Superior temporal gyrus (tissue), 1 donor: ENCODE measurements around the gene GRIA2.
A peak's percentile ranks its signal among the peaks of the same experiment; 100 is the strongest.
"Not testable (repeated sequence)": the region's sequence is repeated elsewhere in the genome, so short reads cannot be mapped to it uniquely, and the experiment has no call there.

Source experiments
- DNase-seq: peaks from one replicate; pipeline ENCODE4 v3.0.0-alpha.2; 2016; ENCODE audit errors: extremely low spot score

Gene GRIA2

GRCh38 chr4:157220371-157220881, at the start of gene GRIA2:
Gene GRIA2 (plus strand): TSS chr4:157220728. CDS start chr4:157221043, 315 bp downstream.
- peak; percentile 81 for DNase-seq

GRCh38 chr4:157172011-157172410, 48.5 kb upstream of the GRIA2 start:
- DNase-seq: no peak

GRCh38 chr4:157180268-157180667, 40.3 kb upstream of the GRIA2 start:
- not testable (repeated sequence) for DNase-seq

- no peak for DNase-seq
These were observed 36.2 kb upstream of the GRIA2 start for GRCh38 chr4:157184300-157184699.

GRCh38 chr4:157185363-157185762, 35.2 kb upstream of the GRIA2 start:
- no peak for DNase-seq

GRCh38 chr4:157195374-157195773, 25.2 kb upstream of the GRIA2 start:
- no peak for DNase-seq

- DNase-seq: no peak
These were observed 24.5 kb upstream of the GRIA2 start for GRCh38 chr4:157196046-157196445.

GRCh38 chr4:157204634-157205244, 15.8 kb upstream of the GRIA2 start:
- no peak for DNase-seq

- DNase-seq: peak; percentile 85
These were observed 2.8 kb upstream of the GRIA2 start for GRCh38 chr4:157217708-157218107.

GRCh38 chr4:157219711-157220370, 687 bp upstream of the GRIA2 start:
- DNase-seq: peak; percentile 70

- DNase-seq: peak; percentile 67
These were observed 932 bp downstream of the GRIA2 start for GRCh38 chr4:157221426-157221894.

- DNase-seq: peak; percentile 76
These were observed 1.6 kb downstream of the GRIA2 start for GRCh38 chr4:157221895-157222770.

GRCh38 chr4:157222771-157223160, 2.2 kb downstream of the GRIA2 start:
- peak; percentile 68 for DNase-seq

- peak; percentile 81 for DNase-seq
These were observed 2.9 kb downstream of the GRIA2 start for GRCh38 chr4:157223456-157223855.

GRCh38 chr4:157225096-157225495, 4.6 kb downstream of the GRIA2 start:
- peak; percentile 69 for DNase-seq

GRCh38 chr4:157226035-157226434, 5.5 kb downstream of the GRIA2 start:
- DNase-seq: peak; percentile 76

GRCh38 chr4:157226601-157227000, 6.1 kb downstream of the GRIA2 start:
- DNase-seq: peak; percentile 65

GRCh38 chr4:157231525-157231924, 11.0 kb downstream of the GRIA2 start:
- no peak for DNase-seq

GRCh38 chr4:157242871-157243270, 22.3 kb downstream of the GRIA2 start:
- peak; percentile 76 for DNase-seq

GRCh38 chr4:157244348-157244747, 23.8 kb downstream of the GRIA2 start:
- no peak for DNase-seq

- peak; percentile 71 for DNase-seq
These were observed 24.8 kb downstream of the GRIA2 start for GRCh38 chr4:157245351-157245750.

- no peak for DNase-seq
These were observed 26.4 kb downstream of the GRIA2 start for GRCh38 chr4:157246964-157247363.
